Tracheal epithelial cell (primary cell): ENCODE measurements around the gene C11orf16. TPM values are rescaled to one million over a fixed set of nuclear protein-coding genes. Genes with fewer than 3 reads are reported as not detected.

ENCODE experiments used
- total RNA-seq: library from RNA; depleted of rRNA; stranded (reverse); fragments of >200 nt; gene quantifications from 2 replicates; pipeline ENCODE4 v1.2.1, GENCODE V29; 2014

C11orf16 gene, protein sequence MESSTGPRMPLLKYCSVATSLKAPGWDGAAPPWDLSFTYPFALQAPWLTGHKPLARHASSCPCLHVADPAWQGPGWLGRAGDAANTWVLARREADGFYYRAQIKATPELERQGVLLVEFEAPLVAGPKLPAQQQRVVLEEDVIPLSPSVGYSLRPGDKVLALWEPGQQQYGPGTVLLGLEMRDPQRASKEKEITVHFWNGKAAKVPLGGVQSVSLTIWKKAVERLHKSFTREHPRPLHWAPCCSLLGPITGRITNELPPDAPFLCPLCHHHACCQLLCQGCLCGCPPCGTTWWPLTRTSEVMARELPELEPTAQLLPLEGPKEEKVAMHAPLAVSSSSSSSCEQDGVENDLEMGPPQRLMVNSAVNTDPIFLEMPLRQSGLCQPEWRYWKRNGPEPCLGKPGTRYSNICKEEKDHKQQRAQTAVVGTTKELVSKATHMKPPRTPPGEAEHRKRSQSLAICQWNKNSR
- not detected in 2 replicates for total RNA-seq

DNA sequence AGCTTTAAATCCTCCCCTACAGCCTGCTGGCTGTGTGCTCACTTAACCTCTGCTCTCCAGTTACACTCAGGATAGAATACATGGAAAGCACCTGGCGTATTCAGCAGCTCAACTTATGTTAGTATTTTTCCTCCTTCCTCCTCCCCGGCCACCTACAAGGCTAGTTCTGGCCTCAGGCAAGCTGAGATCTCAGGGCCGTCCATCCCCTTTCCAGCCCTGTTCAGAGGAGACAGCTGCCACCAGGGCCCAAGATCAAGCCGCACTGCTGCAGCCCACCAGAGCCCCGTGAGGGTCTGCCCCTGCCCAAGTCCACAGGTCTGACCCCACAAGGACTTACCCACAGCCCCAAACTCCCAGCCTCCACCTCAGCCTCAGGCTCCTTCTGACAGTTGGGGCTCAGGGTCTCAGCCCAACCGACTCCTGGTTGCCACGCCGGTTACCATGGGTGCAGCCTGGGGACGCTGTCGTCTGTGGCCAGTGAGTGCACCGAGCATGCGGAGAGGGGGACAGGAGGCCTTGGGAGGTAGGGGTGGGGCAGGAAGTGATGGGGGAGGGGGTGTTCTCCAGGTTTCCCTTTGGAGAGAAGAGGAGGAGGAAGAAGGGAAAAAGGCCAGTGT lies at the start of gene C11orf16:
C11orf16 (minus strand) TSS at position 384 of the 617 bp plus-strand sequence. CDS start 639 bp downstream, outside the sequence.

DNA sequence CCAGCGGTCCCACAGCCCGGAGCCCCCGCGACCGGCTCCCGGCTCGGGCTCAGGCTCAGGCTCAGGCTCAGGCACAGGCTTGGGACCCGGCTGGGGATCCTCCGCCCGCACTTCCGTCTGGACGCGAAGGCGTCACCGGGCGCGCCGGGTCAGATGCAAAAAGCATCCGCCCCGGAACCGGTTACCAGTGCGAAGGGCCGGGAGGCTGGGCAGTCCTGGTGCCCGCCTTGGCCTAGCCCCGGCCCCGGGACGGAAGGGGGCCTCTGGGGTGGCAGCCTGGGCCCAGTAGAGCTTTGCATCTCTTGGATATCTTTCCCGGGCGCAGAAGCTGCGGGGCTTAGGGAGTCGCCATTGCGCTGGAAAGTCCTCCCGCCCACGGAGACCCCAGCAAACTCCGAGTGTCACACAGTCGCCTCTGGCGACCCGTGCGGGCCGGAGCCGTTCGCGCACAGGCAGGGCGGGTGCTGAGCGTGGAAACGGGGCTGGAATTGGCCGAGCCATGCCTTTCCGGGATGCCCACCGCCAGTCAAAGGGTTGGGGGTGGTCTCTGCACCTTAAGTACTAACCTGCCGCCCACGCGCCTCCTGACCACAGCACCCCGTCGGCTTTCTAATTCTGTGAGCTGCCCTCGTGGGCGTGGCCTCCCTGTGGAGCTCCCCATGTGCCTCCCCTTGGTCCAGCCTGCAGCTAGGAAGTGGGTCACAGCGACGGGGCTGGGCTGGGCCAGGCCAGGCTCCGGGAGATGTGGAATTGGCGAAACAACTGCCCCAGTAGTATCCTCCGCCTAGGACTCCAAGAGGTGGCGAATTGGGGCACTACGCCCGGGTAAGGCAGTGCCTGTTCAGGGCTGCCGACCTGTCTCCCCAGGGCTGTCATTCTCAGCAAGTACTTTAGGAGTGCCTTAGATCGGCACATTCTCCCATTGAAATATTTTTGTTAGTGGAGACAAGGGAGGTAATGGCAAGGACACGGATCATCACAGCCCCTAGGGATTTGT lies 31.9 kb upstream of the C11orf16 start, which contains the start of gene TMEM9B:
TMEM9B (minus strand) TSS at position 119 of the 997 bp plus-strand sequence. CDS start 129 bp downstream, outside the sequence.

DNA sequence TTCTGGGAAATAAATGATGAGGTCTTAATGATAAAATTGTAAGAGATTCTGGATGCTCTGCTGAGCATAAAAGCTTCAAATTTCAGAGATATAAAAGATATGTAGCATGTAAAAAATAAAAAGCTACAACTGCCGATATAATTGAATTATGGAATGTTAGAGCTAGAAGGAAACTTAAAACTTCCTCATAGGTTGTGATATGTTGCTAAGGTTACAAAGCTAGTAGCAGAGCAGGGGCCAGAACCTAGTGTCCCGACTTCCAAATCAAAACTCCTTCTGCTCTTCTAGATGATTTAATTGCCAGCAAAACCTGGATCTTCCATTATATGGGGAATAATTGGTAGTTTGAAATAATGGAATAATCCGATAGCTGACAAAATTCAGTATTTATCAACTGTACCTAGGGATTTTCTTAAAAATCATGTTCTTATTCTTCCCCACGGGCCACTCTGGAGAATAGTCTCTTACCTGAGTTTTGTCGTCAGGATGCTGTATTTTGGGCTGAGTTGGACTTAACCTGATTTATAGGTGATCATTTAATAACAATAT lies 9.8 kb upstream of the C11orf16 start, which contains the start of gene ASCL3:
ASCL3 (minus strand) TSS at position 499 of the 549 bp plus-strand sequence. CDS start 4,855 bp downstream, outside the sequence.

DNA sequence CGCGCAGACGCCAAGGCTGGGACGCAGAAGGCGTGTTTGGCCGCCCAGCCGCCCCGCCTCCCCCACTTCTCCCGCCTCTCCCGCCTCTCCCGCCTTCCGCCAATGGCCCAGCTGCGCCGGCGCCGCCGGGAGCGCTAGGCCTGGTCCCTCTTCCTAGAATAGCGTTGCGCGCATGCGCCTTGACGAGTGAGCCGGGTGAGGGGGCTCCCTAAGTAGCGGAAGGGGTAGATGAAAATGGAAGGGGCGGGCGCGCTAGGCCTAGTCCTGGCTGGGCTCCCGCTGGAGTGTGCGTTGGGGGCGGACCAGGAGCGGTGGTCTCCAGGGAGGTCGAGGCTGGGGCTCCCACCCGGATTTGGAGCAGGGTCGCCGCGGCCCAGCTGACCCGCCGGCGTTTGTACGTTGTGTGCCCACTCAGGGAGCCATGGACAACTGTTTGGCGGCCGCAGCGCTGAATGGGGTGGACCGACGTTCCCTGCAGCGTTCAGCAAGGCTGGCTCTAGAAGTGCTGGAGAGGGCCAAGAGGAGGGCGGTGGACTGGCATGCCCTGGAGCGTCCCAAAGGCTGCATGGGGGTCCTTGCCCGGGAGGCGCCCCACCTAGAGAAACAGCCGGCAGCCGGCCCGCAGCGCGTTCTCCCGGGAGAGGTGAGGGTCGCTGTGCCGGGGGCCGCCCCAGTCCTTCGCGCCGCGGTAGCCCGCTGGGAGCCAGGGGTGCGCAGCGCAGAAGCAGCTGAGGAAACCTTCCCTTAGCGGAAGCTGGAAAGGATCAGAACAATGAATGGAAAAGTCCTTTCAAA lies 21.5 kb downstream of the C11orf16 start, which contains the start of gene AKIP1:
AKIP1 (plus strand) TSS at position 161 of the 795 bp plus-strand sequence; CDS start at position 422, 261 bp downstream.

Other genes starting within 250 kb of the C11orf16 start
- gene AKIP1, start 21.8 kb downstream of the C11orf16 start, total RNA-seq = 30.7 and 30.8 TPM in 2 replicates
- gene ASCL3, start 10.1 kb upstream of the C11orf16 start, total RNA-seq = not detected in 2 replicates
- gene TMEM9B, start 31.5 kb upstream of the C11orf16 start, total RNA-seq = 34.2 and 52.2 TPM in 2 replicates
- 1.5 and 4.1 TPM in 2 replicates for gene NRIP3, start 71.1 kb upstream of the C11orf16 start, total RNA-seq
- not detected in 2 replicates for gene SCUBE2, start 158.7 kb upstream of the C11orf16 start, total RNA-seq